H9 (cell line): Measurements from ENCODE around the gene FXN. TPM values are rescaled to one million over a fixed set of nuclear protein-coding genes. Genes with fewer than 3 reads are reported as not detected.

Experiments used
- DNase-seq: peaks from one replicate; pipeline ENCODE4 v3.0.0-alpha.2; 2017
- H2AFZ ChIP-seq: one replicate; pipeline ENCODE4 v1.6.1; 2013; ENCODE audit warnings: mild to moderate bottlenecking, low read length, control low read depth, moderate library complexity
- H2AK5ac ChIP-seq: 2 replicates; pipeline ENCODE4 v1.6.1; 2013; ENCODE audit warnings: low read length, control low read depth, mixed read lengths; ENCODE audit not compliant: insufficient read length
- H2BK120ac ChIP-seq: one replicate; pipeline ENCODE4 v1.6.1; 2013; ENCODE audit warnings: low read depth, mild to moderate bottlenecking, low read length, control low read depth, inconsistent platforms; ENCODE audit not compliant: poor library complexity, severe bottlenecking
- H2BK12ac ChIP-seq: 2 replicates; pipeline ENCODE4 v1.6.1; 2013; ENCODE audit warnings: low read length, control low read depth, mixed read lengths, low read depth; ENCODE audit not compliant: insufficient read length
- H2BK15ac ChIP-seq: 2 replicates; pipeline ENCODE4 v1.6.1; 2013; ENCODE audit warnings: low read depth, low read length, control low read depth
- H2BK20ac ChIP-seq: one replicate; pipeline ENCODE4 v1.6.1; 2013; ENCODE audit warnings: low read depth, mild to moderate bottlenecking, low read length, control low read depth, inconsistent platforms; ENCODE audit not compliant: poor library complexity, severe bottlenecking
- H2BK5ac ChIP-seq: 2 replicates; pipeline ENCODE4 v1.6.1; 2013; ENCODE audit warnings: low read length, control low read depth, mixed read lengths; ENCODE audit not compliant: insufficient read length
- H3K14ac ChIP-seq: 2 replicates; pipeline ENCODE4 v1.6.1; 2013; ENCODE audit warnings: low read length, control low read depth; ENCODE audit not compliant: insufficient read depth
- H3K18ac ChIP-seq: 2 replicates; pipeline ENCODE4 v1.6.1; 2013; ENCODE audit warnings: low read depth, mild to moderate bottlenecking, mixed read lengths, low read length, control low read depth; ENCODE audit not compliant: insufficient read length
- H3K23ac ChIP-seq: 2 replicates; pipeline ENCODE4 v1.6.1; 2013; ENCODE audit warnings: low read length, control low read depth, mixed read lengths, low read depth; ENCODE audit not compliant: insufficient read length
- H3K23me2 ChIP-seq: 2 replicates; pipeline ENCODE4 v1.6.1; 2013; ENCODE audit warnings: low read depth, mild to moderate bottlenecking, mixed read lengths, low read length, control low read depth; ENCODE audit not compliant: insufficient read length, poor library complexity, severe bottlenecking
- H3K27ac ChIP-seq: 2 replicates; pipeline ENCODE4 v1.5.1; 2013; ENCODE audit warnings: low read length, control low read depth, mixed read lengths, low read depth; ENCODE audit not compliant: insufficient read length
- H3K27me3 ChIP-seq: 2 replicates; pipeline ENCODE4 v1.6.1; 2013; ENCODE audit warnings: low read length, control low read depth, inconsistent platforms; ENCODE audit not compliant: insufficient read depth
- H3K4ac ChIP-seq: 2 replicates; pipeline ENCODE4 v1.6.1; 2013; ENCODE audit warnings: low read depth, mild to moderate bottlenecking, control low read depth, inconsistent platforms, low read length, moderate library complexity
- H3K4me1 ChIP-seq: 2 replicates; pipeline ENCODE4 v1.6.1; 2013; ENCODE audit warnings: low read length, control low read depth, inconsistent platforms; ENCODE audit not compliant: insufficient read depth
- H3K4me2 ChIP-seq: 2 replicates; pipeline ENCODE4 v1.6.1; 2013; ENCODE audit warnings: low read length, control low read depth, mixed read lengths; ENCODE audit not compliant: insufficient read length, insufficient read depth
- H3K56ac ChIP-seq: 2 replicates; pipeline ENCODE4 v1.6.1; 2013; ENCODE audit warnings: low read depth, mild to moderate bottlenecking, mixed read lengths, low read length, control low read depth; ENCODE audit not compliant: insufficient read length
- H3K79me1 ChIP-seq: 2 replicates; pipeline ENCODE4 v1.6.1; 2013; ENCODE audit warnings: low read depth, mild to moderate bottlenecking, moderate library complexity, low read length, control low read depth, inconsistent platforms; ENCODE audit not compliant: insufficient read depth, poor library complexity, severe bottlenecking
- H3K79me2 ChIP-seq: 2 replicates; pipeline ENCODE4 v1.6.1; 2013; ENCODE audit warnings: low read length, control low read depth, inconsistent platforms; ENCODE audit not compliant: insufficient read depth
- H3K9ac ChIP-seq: 2 replicates; pipeline ENCODE4 v1.6.1; 2013; ENCODE audit warnings: low read length, control low read depth, mixed read lengths; ENCODE audit not compliant: insufficient read length; ENCODE audit errors: extremely low read depth
- H3K9me3 ChIP-seq: one replicate; pipeline ENCODE4 v1.6.1; 2013; ENCODE audit warnings: low read depth, low read length, inconsistent platforms; ENCODE audit not compliant: control insufficient read depth
- H3T11ph ChIP-seq: one replicate; pipeline ENCODE4 v1.6.1; 2013; ENCODE audit warnings: mild to moderate bottlenecking, low read length, control low read depth, inconsistent platforms
- H4K20me1 ChIP-seq: one replicate; pipeline ENCODE4 v1.6.1; 2013; ENCODE audit not compliant: control insufficient read depth, insufficient read length, insufficient read depth
- H4K5ac ChIP-seq: 2 replicates; pipeline ENCODE4 v1.6.1; 2013; ENCODE audit warnings: low read depth, mild to moderate bottlenecking, mixed read lengths, low read length, control low read depth; ENCODE audit not compliant: insufficient read length
- H4K8ac ChIP-seq: replicated peaks from 2 replicates; pipeline ENCODE4 v1.6.1; 2013; ENCODE audit warnings: low read length, control low read depth, mixed read lengths, low read depth; ENCODE audit not compliant: insufficient read length
- H4K91ac ChIP-seq: 2 replicates; pipeline ENCODE4 v1.6.1; 2013; ENCODE audit warnings: low read depth, mild to moderate bottlenecking, moderate library complexity, mixed read lengths, low read length, control low read depth; ENCODE audit not compliant: insufficient read length
- H3K27ac Mint-ChIP-seq, 3 experiments: 2 replicates in 2 of 3; 3 replicates in 1 of 3; pipeline ENCODE4 v1.8.0; 2020 to 2021; ENCODE audit warnings: mixed read lengths in 3 of 3, mild to moderate bottlenecking in 1 of 3, moderate library complexity in 1 of 3
- H3K27me3 Mint-ChIP-seq: 2 replicates; pipeline ENCODE4 v1.8.0; 2021; ENCODE audit warnings: low read depth, mild to moderate bottlenecking, moderate library complexity, mixed read lengths
- H3K36me3 Mint-ChIP-seq, 3 experiments: 2 replicates in 2 of 3; 3 replicates in 1 of 3; pipeline ENCODE4 v1.8.0; 2020 to 2021; ENCODE audit warnings: low read depth in 3 of 3, mixed read lengths in 3 of 3; ENCODE audit not compliant: insufficient read depth in 1 of 3
- H3K4me1 Mint-ChIP-seq, 2 experiments: 2 replicates each; pipeline ENCODE4 v1.8.0; 2020; ENCODE audit warnings: mixed read lengths in 2 of 2
- H3K4me3 Mint-ChIP-seq, 2 experiments: 2 replicates in 1 of 2; 3 replicates in 1 of 2; pipeline ENCODE4 v1.8.0; 2020 to 2021; ENCODE audit warnings: mild to moderate bottlenecking in 2 of 2, mixed read lengths in 2 of 2, moderate library complexity in 1 of 2
- H3K9me3 Mint-ChIP-seq, 2 experiments: 2 replicates in 1 of 2; 3 replicates in 1 of 2; pipeline ENCODE4 v1.8.0; 2020; ENCODE audit warnings: mild to moderate bottlenecking in 2 of 2, mixed read lengths in 2 of 2, moderate library complexity in 1 of 2
- WGBS: extraction: QIAGEN DNeasy Blood & Tissue Kit; methylation state at CpG from one replicate; pipeline ENCODE4 v1.1.7; 2013; ENCODE audit warnings: missing lambda C conversion rate, low lambda C conversion rate, mixed read lengths; ENCODE audit not compliant: insufficient read length; ENCODE audit errors: extremely low coverage; 5-methylcytosine and 5-hydroxymethylcytosine counted together
- total RNA-seq: library from RNA; stranded (reverse); gene quantifications from 2 replicates; pipeline ENCODE4 v1.2.1, GENCODE V29; 2021
- TF ChIP-seq, protein P1 (sequence below): fragments of 200-600 bp; sonication (generic); conservative IDR thresholded peaks from 3 replicates; pipeline ENCODE4 v1.8.0; 2021; ENCODE audit warnings: antibody characterized with exemption, mild to moderate bottlenecking

Gene FXN
- total RNA-seq, 1 experiment from 2014 or later, result 34.4 TPM

DNA sequence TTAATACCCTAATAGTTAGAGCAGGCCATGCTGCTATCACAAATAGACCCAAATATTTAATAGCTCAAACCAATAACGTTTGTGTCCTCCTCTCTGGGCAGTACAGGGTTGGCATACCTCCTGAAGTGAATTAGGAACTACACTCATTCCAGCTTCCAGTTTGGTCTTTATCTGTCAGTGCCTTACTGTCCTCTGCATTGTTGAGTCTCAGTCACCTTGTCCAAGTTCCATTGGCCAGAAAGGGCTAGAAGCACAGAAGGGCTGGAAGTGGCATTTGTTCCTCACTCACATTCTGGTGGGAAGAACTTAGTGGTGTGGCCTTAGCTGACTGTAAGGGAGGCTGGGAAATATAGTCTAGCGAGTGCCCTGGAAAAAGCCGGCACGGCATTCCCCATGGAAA, 11.2 kb downstream of the FXN start:
- Histone ChIP-seq H3K4me1 (peaks cover 8% of the 10 kb centered on the region), H3K79me2 (peaks cover 2% of the 10 kb centered on the region; the same call in 1 of the 2 replicates), H3K27ac (no peak overlapping the region), H4K20me1 (no peaks in the 10 kb centered on the region), H3K9ac (no peak overlapping the region), H3K23ac (no peak overlapping the region), H3K79me1 (no peaks in the 10 kb centered on the region), H2AFZ (no peak overlapping the region), H4K91ac (no peak overlapping the region), H3K4ac (no peak overlapping the region), H3T11ph (no peak overlapping the region), H3K14ac (no peak overlapping the region), H2BK5ac (no peak overlapping the region), H3K18ac (no peak overlapping the region), H2BK12ac (no peak overlapping the region), H3K56ac (no peak overlapping the region), H3K27me3 (no peaks in the 10 kb centered on the region), H3K4me2 (no peak overlapping the region), H2AK5ac (no peak overlapping the region), H2BK120ac (no peak overlapping the region), H2BK20ac (no peak overlapping the region), H3K23me2 (no peaks in the 10 kb centered on the region), H3K9me3 (no peaks in the 10 kb centered on the region), H4K8ac (no peak overlapping the region), H2BK15ac (no peak overlapping the region), H4K5ac (no peak overlapping the region)
- Mint-ChIP-seq H3K4me3 (no peak overlapping the region), H3K9me3 (no peaks in the 10 kb centered on the region), H3K27ac (peak overlapping the region in 2 of 3 experiments; percentile 64 to 81; a peak in 3 of 7 replicates), H3K4me1 (peaks cover 38 to 42% of the 10 kb centered on the region in 2 experiments), H3K36me3 (peaks cover 18 to 35% (median 34%) of the 10 kb centered on the region in 3 experiments; a peak in 6 of 7 replicates), H3K27me3 (no peaks in the 10 kb centered on the region)
- no peak for DNase-seq
- no CpG with 5 or more reads among the region's 4 CpGs for WGBS
- TF ChIP-seq, protein P1, sequence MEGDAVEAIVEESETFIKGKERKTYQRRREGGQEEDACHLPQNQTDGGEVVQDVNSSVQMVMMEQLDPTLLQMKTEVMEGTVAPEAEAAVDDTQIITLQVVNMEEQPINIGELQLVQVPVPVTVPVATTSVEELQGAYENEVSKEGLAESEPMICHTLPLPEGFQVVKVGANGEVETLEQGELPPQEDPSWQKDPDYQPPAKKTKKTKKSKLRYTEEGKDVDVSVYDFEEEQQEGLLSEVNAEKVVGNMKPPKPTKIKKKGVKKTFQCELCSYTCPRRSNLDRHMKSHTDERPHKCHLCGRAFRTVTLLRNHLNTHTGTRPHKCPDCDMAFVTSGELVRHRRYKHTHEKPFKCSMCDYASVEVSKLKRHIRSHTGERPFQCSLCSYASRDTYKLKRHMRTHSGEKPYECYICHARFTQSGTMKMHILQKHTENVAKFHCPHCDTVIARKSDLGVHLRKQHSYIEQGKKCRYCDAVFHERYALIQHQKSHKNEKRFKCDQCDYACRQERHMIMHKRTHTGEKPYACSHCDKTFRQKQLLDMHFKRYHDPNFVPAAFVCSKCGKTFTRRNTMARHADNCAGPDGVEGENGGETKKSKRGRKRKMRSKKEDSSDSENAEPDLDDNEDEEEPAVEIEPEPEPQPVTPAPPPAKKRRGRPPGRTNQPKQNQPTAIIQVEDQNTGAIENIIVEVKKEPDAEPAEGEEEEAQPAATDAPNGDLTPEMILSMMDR, result no peak
